SU-DHL-6 (cell line): ENCODE data around the gene ARPC1B.
"Not testable (repeated sequence)": the region's sequence is repeated elsewhere in the genome, so short reads cannot be mapped to it uniquely, and the experiment has no call there.

Source experiments
- EZH2phosphoT487 ChIP-seq: fragments of 200-600 bp; sonication (generic), shearing (Covaris generic); conservative IDR thresholded peaks from 2 replicates; pipeline ENCODE4 v1.6.1; 2018; ENCODE audit warnings: mild to moderate bottlenecking, antibody characterized with exemption, low read length, moderate library complexity, mixed read lengths
- TF ChIP-seq, protein P1 (sequence below): fragments of 200-600 bp; sonication (generic); IDR thresholded peaks from one replicate; pipeline ENCODE4 v1.5.1; 2017; ENCODE audit warnings: antibody characterized with exemption, mild to moderate bottlenecking, low read length, moderate library complexity; ENCODE audit not compliant: insufficient read depth, poor library complexity, severe bottlenecking

DNA sequence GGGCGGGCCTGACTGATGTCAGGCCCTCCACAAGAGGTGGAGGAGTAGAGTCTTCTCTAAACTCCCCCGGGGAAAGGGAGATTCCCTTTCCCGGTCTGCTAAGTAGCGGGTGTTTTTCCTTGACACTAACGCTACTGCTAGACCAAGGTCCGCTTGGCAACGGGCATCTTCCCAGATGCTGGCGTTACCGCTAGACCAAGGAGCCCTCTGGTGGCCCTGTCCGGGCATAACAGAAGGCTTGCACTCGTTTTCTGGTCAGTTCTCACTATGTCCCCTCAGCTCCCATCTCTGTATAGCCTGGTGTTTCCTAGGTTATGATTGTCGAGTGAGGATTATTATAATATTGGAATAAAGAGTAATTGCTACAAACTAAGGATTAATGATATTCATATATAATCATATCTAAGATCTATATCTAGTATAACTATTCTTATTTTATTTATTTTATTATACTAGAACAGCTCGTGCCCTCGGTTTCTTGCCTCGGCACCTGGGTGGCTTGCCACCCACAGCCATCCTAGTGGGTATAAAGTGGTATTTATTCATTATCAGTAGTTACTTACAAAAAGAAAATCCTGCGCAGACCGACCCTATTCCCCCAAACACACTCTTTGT lies 41.1 kb downstream of the ARPC1B start:
- TF ChIP-seq, protein P1, sequence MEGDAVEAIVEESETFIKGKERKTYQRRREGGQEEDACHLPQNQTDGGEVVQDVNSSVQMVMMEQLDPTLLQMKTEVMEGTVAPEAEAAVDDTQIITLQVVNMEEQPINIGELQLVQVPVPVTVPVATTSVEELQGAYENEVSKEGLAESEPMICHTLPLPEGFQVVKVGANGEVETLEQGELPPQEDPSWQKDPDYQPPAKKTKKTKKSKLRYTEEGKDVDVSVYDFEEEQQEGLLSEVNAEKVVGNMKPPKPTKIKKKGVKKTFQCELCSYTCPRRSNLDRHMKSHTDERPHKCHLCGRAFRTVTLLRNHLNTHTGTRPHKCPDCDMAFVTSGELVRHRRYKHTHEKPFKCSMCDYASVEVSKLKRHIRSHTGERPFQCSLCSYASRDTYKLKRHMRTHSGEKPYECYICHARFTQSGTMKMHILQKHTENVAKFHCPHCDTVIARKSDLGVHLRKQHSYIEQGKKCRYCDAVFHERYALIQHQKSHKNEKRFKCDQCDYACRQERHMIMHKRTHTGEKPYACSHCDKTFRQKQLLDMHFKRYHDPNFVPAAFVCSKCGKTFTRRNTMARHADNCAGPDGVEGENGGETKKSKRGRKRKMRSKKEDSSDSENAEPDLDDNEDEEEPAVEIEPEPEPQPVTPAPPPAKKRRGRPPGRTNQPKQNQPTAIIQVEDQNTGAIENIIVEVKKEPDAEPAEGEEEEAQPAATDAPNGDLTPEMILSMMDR, result peak; percentile 39
- TF ChIP-seq EZH2phosphoT487, result not testable (repeated sequence)
